Measurements from ENCODE around the gene CCSER1. TPM values are rescaled to one million over a fixed set of nuclear protein-coding genes. Genes with fewer than 3 reads are reported as not detected.

Gene CCSER1
- total and polyA plus RNA-seq, 2 of the 8 experiments (the other 6 are each of a cell fraction or from before 2014, with no cell fraction given) = 0.26 to 0.84 TPM

DNA sequence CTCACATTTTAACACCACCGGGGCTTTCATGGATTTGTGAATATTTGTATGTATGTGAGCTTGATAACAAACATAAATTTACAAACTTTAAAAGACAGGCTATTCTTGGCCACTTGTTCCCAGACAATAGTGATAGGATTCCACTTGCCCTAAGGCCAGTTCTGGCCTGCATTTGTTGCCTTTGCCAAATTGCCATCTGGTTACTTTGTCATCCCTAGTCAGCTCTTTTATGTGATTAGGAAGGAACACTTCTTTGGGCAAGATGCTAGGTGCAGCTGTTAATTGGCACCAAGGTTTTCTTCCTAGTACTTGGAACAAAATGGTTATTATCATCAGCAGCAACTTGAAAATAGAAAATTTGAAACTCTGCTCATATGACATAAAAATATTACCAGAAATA is 63.3 kb downstream of the CCSER1 start (continued):
- TF ChIP-seq EP300 (IDR thresholded peaks at IDR 0.05; ENCODE audit: borderline replicate concordance in 1 of 2, low read depth in 2 of 2, low read length in 2 of 2) (no peak), TAF1 (IDR thresholded peaks at IDR 0.05; ENCODE audit: low read depth, low read length) (no peak), JUND (IDR thresholded peaks at IDR 0.05; ENCODE audit: low read length) (no peak), RAD21 (IDR thresholded peaks at IDR 0.05 in 1 of 2, conservative IDR thresholded peaks at IDR 0.05 in 1 of 2; ENCODE audit: low read depth in 2 of 2, low read length in 2 of 2) (no peak), SIX5 (IDR thresholded peaks at IDR 0.05; ENCODE audit: low read depth, low read length) (no peak), SRF (IDR thresholded peaks at IDR 0.05; ENCODE audit: low read depth, low read length) (no peak)
